Pons (tissue), 1 donor: ENCODE measurements around the gene GPR89A.
"Not testable (repeated sequence)": the region's sequence is repeated elsewhere in the genome, so short reads cannot be mapped to it uniquely, and the experiment has no call there.

Source experiments
- DNase-seq: peaks from one replicate; pipeline ENCODE4 v3.0.0-alpha.2; 2016; ENCODE audit warnings: low spot score

The GPR89A gene

GRCh38 chr1:145717833-145718232, 110.0 kb downstream of the GPR89A start:
- no peak for DNase-seq

DNA sequence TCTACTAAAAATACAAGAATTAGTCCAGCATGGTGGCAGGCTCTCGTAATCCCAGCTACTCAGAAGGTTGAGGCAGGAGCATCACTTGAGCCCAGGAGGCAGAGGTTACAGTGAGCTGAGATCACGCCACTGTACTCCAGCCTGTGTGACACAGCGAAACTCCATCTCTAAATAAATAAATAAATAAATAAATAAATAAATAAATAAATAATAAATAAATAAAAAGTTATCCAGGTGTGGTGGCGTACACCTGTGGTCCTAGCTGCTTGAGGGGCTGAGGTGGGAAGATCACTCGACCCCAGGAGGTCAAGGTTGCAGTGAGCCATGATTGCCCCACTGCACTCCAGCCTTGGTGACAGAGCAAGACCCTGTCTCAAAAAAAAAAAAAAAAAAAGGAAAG, 110.7 kb downstream of the GPR89A start:
- DNase-seq: not testable (repeated sequence)

- no peak for DNase-seq
Observed at GRCh38 chr1:145719230-145720079, 111.7 kb downstream of the GPR89A start, which contains the start of gene CD160. Gene CD160 (plus strand): TSS chr1:145719499. CDS start chr1:145728328, 8,829 bp downstream.
